ENCODE measurements around the gene DDX11.

DNA sequence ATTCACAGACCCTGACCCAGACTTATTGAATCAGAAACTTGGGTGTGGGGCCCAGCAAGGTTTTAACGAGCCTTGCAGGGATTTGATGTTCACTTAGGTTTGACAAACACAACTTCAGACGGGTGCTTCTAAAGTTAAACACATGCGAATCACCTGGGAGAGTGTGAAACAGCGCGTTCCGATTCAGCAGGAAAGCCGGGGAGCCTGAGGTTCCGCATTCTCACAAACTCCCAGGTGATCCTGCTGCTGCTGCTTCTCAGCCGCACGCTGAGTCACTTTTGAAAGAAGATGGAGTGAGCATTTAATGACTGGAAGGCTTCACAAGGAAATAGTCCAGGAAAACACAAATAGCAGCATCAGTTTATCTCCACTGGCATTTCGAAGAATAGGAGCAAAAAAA, 44.2 kb upstream of the DDX11 start:
- TF ChIP-seq, protein P1, sequence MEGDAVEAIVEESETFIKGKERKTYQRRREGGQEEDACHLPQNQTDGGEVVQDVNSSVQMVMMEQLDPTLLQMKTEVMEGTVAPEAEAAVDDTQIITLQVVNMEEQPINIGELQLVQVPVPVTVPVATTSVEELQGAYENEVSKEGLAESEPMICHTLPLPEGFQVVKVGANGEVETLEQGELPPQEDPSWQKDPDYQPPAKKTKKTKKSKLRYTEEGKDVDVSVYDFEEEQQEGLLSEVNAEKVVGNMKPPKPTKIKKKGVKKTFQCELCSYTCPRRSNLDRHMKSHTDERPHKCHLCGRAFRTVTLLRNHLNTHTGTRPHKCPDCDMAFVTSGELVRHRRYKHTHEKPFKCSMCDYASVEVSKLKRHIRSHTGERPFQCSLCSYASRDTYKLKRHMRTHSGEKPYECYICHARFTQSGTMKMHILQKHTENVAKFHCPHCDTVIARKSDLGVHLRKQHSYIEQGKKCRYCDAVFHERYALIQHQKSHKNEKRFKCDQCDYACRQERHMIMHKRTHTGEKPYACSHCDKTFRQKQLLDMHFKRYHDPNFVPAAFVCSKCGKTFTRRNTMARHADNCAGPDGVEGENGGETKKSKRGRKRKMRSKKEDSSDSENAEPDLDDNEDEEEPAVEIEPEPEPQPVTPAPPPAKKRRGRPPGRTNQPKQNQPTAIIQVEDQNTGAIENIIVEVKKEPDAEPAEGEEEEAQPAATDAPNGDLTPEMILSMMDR (conservative IDR thresholded peaks at IDR 0.05), result no peak
- no peak for TF ChIP-seq EZH2 (IDR thresholded peaks at IDR 0.05; ENCODE audit: low read depth)
